ENCODE data around the gene POC5. TPM values are rescaled to one million over a fixed set of nuclear protein-coding genes. Genes with fewer than 3 reads are reported as not detected.
"Not testable (repeated sequence)": the region's sequence is repeated elsewhere in the genome, so short reads cannot be mapped to it uniquely, and the experiment has no call there.

Gene POC5
- total RNA-seq, 2 experiments from 2014 or later = 20.7 to 21.8 TPM

- no peak for DNase-seq
- Mint-ChIP-seq H3K36me3 (no peaks in the 10 kb centered on the region), H3K27me3 (peaks cover 5% of the 10 kb centered on the region), H3K4me3 (no peak overlapping the region), H3K4me1 (ENCODE audit: low read depth) (no peaks in the 10 kb centered on the region), H3K9me3 (peaks cover 2% of the 10 kb centered on the region), H3K27ac (no peak overlapping the region)
- intact Hi-C loops (cut with micrococcal nuclease) = no loop called here
- ChIA-PET POLR2A (no interaction called here), CTCF (no interaction called here)
Observed at GRCh38 chr5:75727931-75728330, 10.7 kb upstream of the POC5 start.

- H3K27ac Mint-ChIP-seq; H3K4me1 Mint-ChIP-seq (ENCODE audit: low read depth); intact Hi-C loops (cut with micrococcal nuclease); DNase-seq; CTCF ChIA-PET; POLR2A ChIA-PET; H3K9me3 Mint-ChIP-seq; H3K36me3 Mint-ChIP-seq; H3K27me3 Mint-ChIP-seq; H3K4me3 Mint-ChIP-seq: not testable (repeated sequence)
Observed at GRCh38 chr5:75726224-75726623, 9.0 kb upstream of the POC5 start.

GRCh38 chr5:75723378-75723777 lies 6.1 kb upstream of the POC5 start:
- H3K36me3 Mint-ChIP-seq = no peaks in the 10 kb centered on the region

GRCh38 chr5:75721573-75721972 lies 4.3 kb upstream of the POC5 start:
- ChIA-PET CTCF (no interaction called here), POLR2A (no interaction called here)
- Mint-ChIP-seq H3K4me3 (no peak overlapping the region), H3K27ac (no peak overlapping the region), H3K27me3 (peaks cover 5% of the 10 kb centered on the region), H3K4me1 (ENCODE audit: low read depth) (peaks cover 5% of the 10 kb centered on the region), H3K9me3 (peaks cover 2% of the 10 kb centered on the region), H3K36me3 (peaks cover under 1% of the 10 kb centered on the region)
- intact Hi-C loops (cut with micrococcal nuclease) = no loop called here
- DNase-seq = no peak

More at GRCh38 chr5:75723378-75723777, 6.1 kb upstream of the POC5 start:
- peaks cover 2% of the 10 kb centered on the region for H3K9me3 Mint-ChIP-seq
- intact Hi-C loops (cut with micrococcal nuclease) = no loop called here
- H3K4me3 Mint-ChIP-seq = no peak overlapping the region
- CTCF ChIA-PET = no interaction called here
- H3K27me3 Mint-ChIP-seq = peaks cover 5% of the 10 kb centered on the region
- POLR2A ChIA-PET = no interaction called here
- no peak for DNase-seq
- peaks cover 3% of the 10 kb centered on the region for H3K4me1 Mint-ChIP-seq (ENCODE audit: low read depth)
- H3K27ac Mint-ChIP-seq = no peak overlapping the region

GRCh38 chr5:75720882-75721281 lies 3.6 kb upstream of the POC5 start:
- H3K27me3 Mint-ChIP-seq = no peaks in the 10 kb centered on the region
- no peak overlapping the region for H3K27ac Mint-ChIP-seq
- POLR2A ChIA-PET = no interaction called here
- CTCF ChIA-PET = no interaction called here
- intact Hi-C loops (cut with micrococcal nuclease) = no loop called here
- no peak overlapping the region for H3K4me3 Mint-ChIP-seq
- peaks cover 9% of the 10 kb centered on the region for H3K4me1 Mint-ChIP-seq (ENCODE audit: low read depth)
- H3K36me3 Mint-ChIP-seq = peaks cover 4% of the 10 kb centered on the region
- peaks cover 2% of the 10 kb centered on the region for H3K9me3 Mint-ChIP-seq
- no peak for DNase-seq

GRCh38 chr5:75716715-75717081 lies 539 bp downstream of the POC5 start:
- intact Hi-C loops (cut with micrococcal nuclease) = loop anchor here (1.0 to 10.0 kb wide), 8 partner anchors 47 to 952 kb away; partner anchors contain the start of genes CERT1, GFM2, NSA2 and POLK
- Mint-ChIP-seq H3K4me3 (peak overlapping the region; percentile 98), H3K27ac (peak overlapping the region; percentile 99), H3K4me1 (ENCODE audit: low read depth) (peaks cover 32% of the 10 kb centered on the region), H3K27me3 (no peaks in the 10 kb centered on the region), H3K9me3 (no peaks in the 10 kb centered on the region), H3K36me3 (peaks cover 24% of the 10 kb centered on the region)
- ChIA-PET CTCF (interaction anchor here (0.6 to 1.7 kb wide), 8 partner anchors 34 to 761 kb away, joined by 3 to 7 read pairs (median 5); partner anchors contain the start of genes ANKRD31 and HMGCR), POLR2A (interaction anchor here (0.7 to 1.6 kb wide), 7 partner anchors 10 to 480 kb away, joined by 3 to 9 read pairs (median 5); partner anchors contain the start of genes ANKRD31 and HMGCR)
- DNase-seq = no peak

GRCh38 chr5:75712091-75712490 lies 5.1 kb downstream of the POC5 start:
- H3K4me1 Mint-ChIP-seq (ENCODE audit: low read depth) = peaks cover 36% of the 10 kb centered on the region
- peaks cover 29% of the 10 kb centered on the region for H3K36me3 Mint-ChIP-seq
- DNase-seq = no peak
- ChIA-PET CTCF (no interaction called here), POLR2A (no interaction called here)
- H3K4me3 Mint-ChIP-seq = no peak overlapping the region
- intact Hi-C loops (cut with micrococcal nuclease) = loop anchor here (10.0 kb wide), 1 partner anchor 947 kb away; the partner anchor contains the start of genes GFM2 and NSA2
- H3K27ac Mint-ChIP-seq = no peak overlapping the region
- no peaks in the 10 kb centered on the region for H3K27me3 Mint-ChIP-seq
- H3K9me3 Mint-ChIP-seq = no peaks in the 10 kb centered on the region

- ChIA-PET POLR2A (no interaction called here), CTCF (no interaction called here)
- Mint-ChIP-seq H3K27ac (no peak overlapping the region), H3K4me1 (ENCODE audit: low read depth) (peaks cover 35% of the 10 kb centered on the region), H3K36me3 (peaks cover 26% of the 10 kb centered on the region), H3K9me3 (no peaks in the 10 kb centered on the region), H3K27me3 (no peaks in the 10 kb centered on the region), H3K4me3 (no peak overlapping the region)
- DNase-seq = no peak
- intact Hi-C loops (cut with micrococcal nuclease) = loop anchor here (10.0 kb wide), 1 partner anchor 946 kb away; the partner anchor contains the start of genes GFM2 and NSA2
Observed at GRCh38 chr5:75711151-75711550, 6.1 kb downstream of the POC5 start.

- Mint-ChIP-seq H3K9me3 (no peaks in the 10 kb centered on the region), H3K27ac (no peak overlapping the region), H3K27me3 (no peaks in the 10 kb centered on the region), H3K36me3 (peaks cover 23% of the 10 kb centered on the region), H3K4me1 (ENCODE audit: low read depth) (peaks cover 36% of the 10 kb centered on the region), H3K4me3 (no peak overlapping the region)
- DNase-seq = no peak
- intact Hi-C loops (cut with micrococcal nuclease) = loop anchor here (10.0 kb wide), 1 partner anchor 946 kb away; the partner anchor contains the start of genes GFM2 and NSA2
- ChIA-PET CTCF (no interaction called here), POLR2A (no interaction called here)
Observed at GRCh38 chr5:75710637-75711036, 6.6 kb downstream of the POC5 start.

GRCh38 chr5:75707911-75708509 lies 9.2 kb downstream of the POC5 start:
- intact Hi-C loops (cut with micrococcal nuclease) = no loop called here
- CTCF ChIA-PET = interaction anchor here (1.2 kb wide), 1 partner anchor 26 kb away, joined by 3 read pairs; no protein-coding TSS in a partner anchor
- Mint-ChIP-seq H3K4me3 (no peak overlapping the region), H3K9me3 (no peaks in the 10 kb centered on the region), H3K4me1 (ENCODE audit: low read depth) (peaks cover 21% of the 10 kb centered on the region), H3K27me3 (no peaks in the 10 kb centered on the region), H3K36me3 (peaks cover 21% of the 10 kb centered on the region), H3K27ac (peak overlapping the region; percentile 65)
- DNase-seq = no peak
- POLR2A ChIA-PET = interaction anchor here (1.9 kb wide), 1 partner anchor 9 kb away, joined by 7 read pairs; the partner anchor contains the start of gene POC5

- intact Hi-C loops (cut with micrococcal nuclease) = no loop called here
- H3K36me3 Mint-ChIP-seq = peaks cover 28% of the 10 kb centered on the region
- CTCF ChIA-PET = no interaction called here
- peaks cover 17% of the 10 kb centered on the region for H3K4me1 Mint-ChIP-seq (ENCODE audit: low read depth)
- H3K27ac Mint-ChIP-seq = no peak overlapping the region
- POLR2A ChIA-PET = interaction anchor here (1.9 kb wide), 1 partner anchor 10 kb away, joined by 7 read pairs; the partner anchor contains the start of gene POC5
- H3K27me3 Mint-ChIP-seq = no peaks in the 10 kb centered on the region
- no peak for DNase-seq
- H3K4me3 Mint-ChIP-seq = no peak overlapping the region
- H3K9me3 Mint-ChIP-seq = no peaks in the 10 kb centered on the region
Observed at GRCh38 chr5:75706775-75707174, 10.5 kb downstream of the POC5 start.

GRCh38 chr5:75706016-75706415 lies 11.2 kb downstream of the POC5 start:
- POLR2A ChIA-PET = interaction anchor here (1.9 kb wide), 1 partner anchor 11 kb away, joined by 7 read pairs; the partner anchor contains the start of gene POC5
- intact Hi-C loops (cut with micrococcal nuclease) = no loop called here
- CTCF ChIA-PET = no interaction called here
- H3K4me1 Mint-ChIP-seq (ENCODE audit: low read depth) = peaks cover 17% of the 10 kb centered on the region
- DNase-seq = no peak
- no peak overlapping the region for H3K27ac Mint-ChIP-seq
- no peaks in the 10 kb centered on the region for H3K27me3 Mint-ChIP-seq
- peaks cover 31% of the 10 kb centered on the region for H3K36me3 Mint-ChIP-seq
- no peaks in the 10 kb centered on the region for H3K9me3 Mint-ChIP-seq
- no peak overlapping the region for H3K4me3 Mint-ChIP-seq

GRCh38 chr5:75701856-75702255 lies 15.4 kb downstream of the POC5 start:
- no peaks in the 10 kb centered on the region for H3K9me3 Mint-ChIP-seq
- no peak for DNase-seq
- CTCF ChIA-PET = no interaction called here
- H3K4me3 Mint-ChIP-seq = no peak overlapping the region
- no peak overlapping the region for H3K27ac Mint-ChIP-seq
- H3K4me1 Mint-ChIP-seq (ENCODE audit: low read depth) = peaks cover 12% of the 10 kb centered on the region
- no peaks in the 10 kb centered on the region for H3K27me3 Mint-ChIP-seq
- POLR2A ChIA-PET = no interaction called here
- H3K36me3 Mint-ChIP-seq = peaks cover 39% of the 10 kb centered on the region
- intact Hi-C loops (cut with micrococcal nuclease) = no loop called here
